GM21367 (cell line): Measurements from ENCODE around the gene LDLRAD2.
"Not testable (repeated sequence)": the region's sequence is repeated elsewhere in the genome, so short reads cannot be mapped to it uniquely, and the experiment has no call there.

Experiments
- ATAC-seq: cut with Tn5 transposase; IDR thresholded peaks from one replicate; pipeline ENCODE4 v1.9.1; 2021; ENCODE audit not compliant: unreplicated experiment

Gene LDLRAD2, protein sequence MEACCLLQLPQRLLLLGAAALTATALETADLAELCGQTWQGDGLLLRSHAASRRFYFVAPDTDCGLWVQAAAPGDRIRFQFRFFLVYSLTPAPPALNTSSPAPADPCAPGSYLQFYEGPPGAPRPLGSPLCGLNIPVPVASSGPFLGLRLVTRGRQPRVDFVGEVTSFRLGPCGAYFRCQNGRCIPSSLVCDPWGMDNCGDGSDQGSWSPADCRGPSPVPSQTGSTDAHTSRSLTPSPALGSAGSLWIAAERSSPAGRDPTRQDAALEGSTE

DNA sequence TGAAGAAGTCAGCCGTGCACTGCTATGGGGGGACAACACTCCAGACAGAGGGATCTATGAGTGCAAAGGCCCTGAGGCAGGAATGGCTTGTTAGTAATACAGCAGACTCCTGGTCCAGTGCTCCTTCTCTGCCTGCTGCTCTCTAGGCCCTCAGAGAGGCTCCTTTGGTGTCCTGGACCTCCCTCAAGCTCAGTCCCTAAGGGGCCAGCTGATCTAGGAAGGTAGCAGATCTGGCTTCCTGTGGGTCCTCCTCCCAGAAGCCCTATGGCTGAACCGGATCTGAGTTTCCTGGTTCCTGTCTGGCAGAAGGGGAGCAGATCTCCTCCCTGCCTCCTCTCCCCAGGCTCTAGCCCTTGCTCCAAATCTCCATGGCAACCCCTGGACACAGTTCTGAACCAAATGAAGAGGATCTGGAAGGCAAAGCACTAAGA, at the start of gene LDLRAD2:
TSS of gene LDLRAD2 (plus strand) at position 391 of the 431 bp plus-strand sequence. CDS start 187 bp downstream, outside the sequence.
- ATAC-seq: no peak

- no peak for ATAC-seq
Measured at GRCh38 chr1:21763236-21763635, 48.8 kb upstream of the LDLRAD2 start.

DNA sequence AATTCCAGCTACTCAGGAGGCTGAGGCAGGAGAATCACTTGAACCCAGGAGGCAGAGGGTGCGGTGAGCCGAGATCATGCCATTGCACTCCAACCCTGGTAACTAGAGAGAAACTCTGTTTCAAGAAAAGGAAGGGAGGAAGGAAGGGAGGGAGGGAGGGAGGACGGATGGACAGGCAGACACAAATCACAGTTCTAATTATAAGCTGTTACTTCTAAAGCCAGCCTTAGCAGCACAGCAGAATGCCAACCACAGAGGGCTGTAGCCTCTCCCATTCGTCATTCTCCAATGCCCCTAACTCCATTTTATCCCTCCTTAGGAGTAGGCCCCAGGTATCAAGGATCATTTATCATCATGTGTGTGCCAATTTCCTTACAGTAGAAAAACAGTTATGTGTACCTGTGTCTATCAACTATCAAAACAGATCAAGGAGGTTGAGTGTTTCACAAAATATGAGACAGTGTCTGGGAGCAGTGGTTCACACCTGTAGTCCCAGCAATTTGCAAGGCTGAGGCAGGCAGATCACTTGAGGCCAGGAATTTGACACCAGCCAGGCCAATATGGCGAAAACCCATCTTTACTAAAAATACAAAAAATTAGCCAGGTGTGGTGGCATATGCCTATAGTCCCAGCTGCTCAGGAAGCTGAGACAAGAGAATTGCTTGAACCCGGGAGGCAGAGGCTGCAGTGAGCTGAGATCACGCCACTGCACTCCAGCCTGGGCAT, 48.2 kb upstream of the LDLRAD2 start:
- no peak for ATAC-seq

DNA sequence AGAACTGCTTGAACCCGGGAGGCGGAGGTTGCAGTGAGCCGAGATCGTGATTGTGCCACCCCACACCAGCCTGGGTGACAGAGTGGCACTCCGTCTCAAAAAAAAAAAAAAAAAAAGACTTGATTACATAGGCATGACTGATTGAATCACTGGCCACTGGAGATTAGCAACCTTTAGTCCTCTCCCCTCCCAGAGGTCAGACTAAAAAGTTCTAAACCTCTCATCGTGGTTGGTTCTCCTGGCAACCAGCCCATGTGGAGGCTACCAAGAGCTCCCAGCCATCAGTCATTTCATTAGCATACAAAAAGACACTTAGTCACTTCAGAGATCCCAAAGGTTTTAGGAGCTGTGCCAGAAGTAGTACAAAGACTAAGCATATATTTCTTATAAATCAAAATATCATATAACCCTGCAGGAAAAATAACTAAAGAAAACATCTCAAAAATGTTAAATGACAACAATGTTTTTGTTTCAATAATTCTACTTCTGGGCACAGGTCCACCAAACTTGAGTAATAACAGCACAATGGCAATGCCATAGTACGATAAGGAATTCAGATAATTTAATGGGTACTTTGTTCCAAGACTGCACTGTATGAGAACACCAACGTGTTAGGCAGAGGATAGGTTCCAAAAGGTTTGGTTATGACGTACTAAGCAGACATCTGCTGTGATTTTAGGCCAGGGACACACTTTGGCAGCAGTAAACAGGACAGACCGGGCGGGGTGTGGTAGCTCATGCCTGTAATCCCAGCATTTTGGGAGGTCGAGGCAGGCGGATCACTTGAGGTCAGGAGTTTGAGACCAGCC, 47.2 kb upstream of the LDLRAD2 start:
- ATAC-seq: no peak

GRCh38 chr1:21766210-21766609, 45.9 kb upstream of the LDLRAD2 start:
- no peak for ATAC-seq

DNA sequence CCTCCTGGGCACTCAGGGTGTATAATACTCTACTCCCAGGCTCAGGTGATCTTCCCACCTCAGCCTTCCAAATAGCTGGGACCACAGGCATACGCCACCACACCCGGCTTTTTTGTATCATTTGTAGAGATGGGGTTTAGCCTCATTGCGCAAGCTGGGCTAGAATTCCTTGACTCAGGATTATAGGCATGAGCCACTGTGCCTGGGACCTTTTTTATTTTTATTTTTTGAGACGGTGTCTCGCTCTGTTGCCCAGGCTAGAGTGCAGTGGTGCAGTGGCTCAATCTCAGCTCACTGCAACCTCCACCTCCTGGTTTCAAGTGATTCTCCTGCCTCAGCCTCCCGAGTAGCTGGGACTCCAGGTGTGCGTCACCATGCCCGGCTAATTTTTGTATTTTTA, 45.0 kb upstream of the LDLRAD2 start:
- ATAC-seq: not testable (repeated sequence)

DNA sequence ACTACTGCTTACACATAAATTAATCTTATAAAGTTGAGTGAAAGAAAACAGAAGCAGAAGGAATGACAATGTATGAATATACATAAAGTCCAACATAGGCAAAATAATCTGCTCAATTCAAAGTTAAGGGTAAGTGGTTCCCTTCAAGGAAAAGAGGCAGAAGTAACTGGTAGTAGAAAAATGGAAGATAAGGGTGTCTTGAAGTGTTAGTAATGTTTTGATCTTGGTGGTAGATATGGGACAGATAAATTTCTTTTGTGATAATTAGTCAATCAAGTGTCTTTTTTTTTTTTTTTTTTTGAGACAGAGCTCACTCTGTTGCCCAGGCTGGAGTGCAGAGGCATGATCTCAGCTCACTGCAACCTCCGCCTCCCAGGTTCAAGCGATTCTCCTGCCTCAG, 41.9 kb upstream of the LDLRAD2 start:
- no peak for ATAC-seq

- not testable (repeated sequence) for ATAC-seq
Measured at GRCh38 chr1:21770602-21771001, 41.5 kb upstream of the LDLRAD2 start.

- ATAC-seq: not testable (repeated sequence)
Measured at GRCh38 chr1:21771672-21772071, 40.4 kb upstream of the LDLRAD2 start.

- no peak for ATAC-seq
Measured at GRCh38 chr1:21773585-21773984, 38.5 kb upstream of the LDLRAD2 start.

- no peak for ATAC-seq
Measured at GRCh38 chr1:21774835-21775549, 37.1 kb upstream of the LDLRAD2 start.

- ATAC-seq: no peak
Measured at GRCh38 chr1:21775550-21775914, 36.5 kb upstream of the LDLRAD2 start.

DNA sequence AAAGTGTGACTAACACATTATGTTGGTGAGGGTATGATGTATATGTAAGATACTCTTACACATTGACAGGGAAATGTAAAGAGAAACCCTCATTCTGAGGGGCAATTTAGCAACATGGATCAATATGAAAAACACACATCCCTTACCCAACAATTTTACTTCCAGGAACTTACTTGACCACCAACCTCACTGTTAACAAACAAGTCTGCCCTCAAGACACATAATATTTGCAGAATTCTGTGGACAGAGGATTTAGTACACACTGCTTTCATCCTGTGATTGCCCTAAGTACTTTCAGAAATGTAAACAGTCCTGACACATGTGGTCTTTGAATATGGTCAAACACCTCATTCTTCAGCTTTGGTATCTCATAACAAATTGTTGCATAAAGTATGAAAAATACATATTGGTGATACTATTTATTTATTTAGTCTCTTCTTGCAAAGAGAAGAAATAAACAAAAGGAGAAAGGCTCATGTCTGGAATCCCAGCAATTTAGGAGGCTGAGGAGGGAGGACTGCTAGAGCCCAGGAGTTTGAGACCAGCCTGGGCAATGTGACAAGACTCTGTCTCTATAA, 36.0 kb upstream of the LDLRAD2 start:
- no peak for ATAC-seq

- ATAC-seq: not testable (repeated sequence)
Measured at GRCh38 chr1:21776925-21777324, 35.1 kb upstream of the LDLRAD2 start.

DNA sequence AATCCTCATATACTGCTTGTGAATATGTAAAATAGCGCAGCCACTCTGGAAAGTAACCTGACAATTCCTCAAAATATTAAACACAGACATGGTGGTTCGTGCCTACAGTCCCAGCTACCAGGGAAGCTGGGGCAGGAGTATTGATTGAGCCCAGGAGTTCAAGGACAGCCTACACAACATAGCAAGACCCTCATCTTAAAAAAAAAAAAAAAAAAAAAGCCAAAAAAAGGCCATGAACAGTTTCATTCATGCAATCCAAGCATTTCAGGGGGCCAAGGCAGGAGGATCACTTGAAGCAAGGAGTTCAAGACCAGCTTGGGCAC, 33.7 kb upstream of the LDLRAD2 start:
- no peak for ATAC-seq

- ATAC-seq: no peak
Measured at GRCh38 chr1:21779613-21780521, 32.2 kb upstream of the LDLRAD2 start.

GRCh38 chr1:21781815-21782348, 30.2 kb upstream of the LDLRAD2 start:
- no peak for ATAC-seq

- ATAC-seq: peak; percentile 20
Measured at GRCh38 chr1:21782349-21782867, 29.7 kb upstream of the LDLRAD2 start.
